Cerebellar cortex (tissue), 1 donor: Measurements from ENCODE around the gene PEX5L.
A peak's percentile ranks its signal among the peaks of the same experiment; 100 is the strongest.

Experiments used
- DNase-seq: peaks from one replicate; pipeline ENCODE4 v3.0.0-alpha.2; 2015; ENCODE audit warnings: low spot score

PEX5L gene

DNA sequence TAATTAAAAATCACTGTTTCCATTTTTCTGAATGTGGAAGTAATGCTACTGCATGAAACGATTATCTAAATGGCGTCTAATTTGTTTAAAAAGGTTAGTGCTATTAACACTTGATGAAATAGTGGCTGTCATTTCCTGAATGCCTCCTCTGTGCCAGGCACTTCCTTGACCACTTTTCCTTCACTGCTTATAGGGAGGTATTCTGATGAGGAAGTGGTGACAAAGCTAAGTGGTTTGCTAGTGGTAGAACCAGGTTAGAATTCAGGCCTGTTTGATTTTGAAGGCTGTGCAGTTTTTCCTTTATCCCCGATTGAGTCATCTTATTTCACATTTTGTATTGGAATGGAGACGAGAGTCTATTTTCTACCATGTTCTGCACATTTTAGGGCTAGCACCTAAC is 264.9 kb downstream of the PEX5L start:
- DNase-seq, result no peak

DNA sequence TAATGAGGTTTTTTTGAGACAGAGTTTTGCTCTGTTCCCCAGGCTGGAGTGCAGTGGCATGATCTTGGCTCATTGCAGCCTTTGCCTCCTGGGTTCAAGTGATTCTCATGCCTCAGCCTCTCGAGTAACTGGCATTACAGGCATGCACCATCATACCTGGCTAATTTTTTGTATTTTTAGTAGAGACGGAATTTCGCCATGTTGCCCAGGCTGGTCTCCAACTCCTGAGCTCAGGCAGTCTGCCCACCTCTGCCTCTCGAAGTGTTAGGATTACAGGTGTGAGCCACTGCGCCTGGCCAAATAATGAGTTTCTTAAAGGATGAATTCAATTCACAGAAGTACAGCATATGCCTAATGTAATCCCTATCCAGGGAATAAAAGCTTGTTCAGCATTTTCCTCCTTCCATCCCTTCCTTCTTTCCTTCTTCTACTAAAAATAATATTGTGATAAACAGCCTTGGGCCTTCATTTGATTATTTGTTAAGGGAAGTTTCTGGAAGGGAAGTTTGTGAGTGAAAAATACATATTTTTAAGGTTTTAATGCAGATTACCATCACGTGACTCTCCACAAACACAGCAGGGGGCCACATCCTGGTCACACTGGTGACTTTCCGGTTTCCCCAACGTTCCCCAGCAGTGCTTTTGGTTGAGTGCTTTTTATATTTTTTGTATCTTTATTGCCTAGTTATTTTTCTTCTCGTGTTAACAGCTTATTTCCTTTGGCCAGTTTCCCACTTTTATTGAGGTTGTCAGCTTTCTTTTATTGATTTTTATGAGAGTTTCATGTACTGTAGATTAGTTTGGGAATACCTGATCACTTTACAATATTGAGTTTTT is 267.1 kb downstream of the PEX5L start:
- DNase-seq, result no peak

DNA sequence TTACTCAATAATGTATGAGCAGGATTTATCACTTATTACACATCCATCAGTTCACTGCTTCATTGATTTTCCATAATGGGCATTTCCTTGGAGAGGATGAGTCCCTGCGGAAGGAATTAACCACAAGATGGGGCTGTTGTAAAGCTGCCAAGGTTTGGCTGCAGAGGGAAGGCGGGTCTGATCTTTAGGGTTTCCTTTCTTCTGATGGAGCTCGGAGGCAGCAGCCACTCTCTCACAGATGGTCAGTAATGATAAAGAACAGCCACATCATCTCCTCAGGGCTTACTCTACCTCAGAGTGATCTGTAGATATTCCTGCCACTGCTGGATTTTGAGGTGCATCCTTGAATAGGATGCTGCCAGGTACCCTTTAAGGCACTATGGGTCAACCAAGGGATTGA is 268.7 kb downstream of the PEX5L start:
- peak; percentile 41 for DNase-seq

DNA sequence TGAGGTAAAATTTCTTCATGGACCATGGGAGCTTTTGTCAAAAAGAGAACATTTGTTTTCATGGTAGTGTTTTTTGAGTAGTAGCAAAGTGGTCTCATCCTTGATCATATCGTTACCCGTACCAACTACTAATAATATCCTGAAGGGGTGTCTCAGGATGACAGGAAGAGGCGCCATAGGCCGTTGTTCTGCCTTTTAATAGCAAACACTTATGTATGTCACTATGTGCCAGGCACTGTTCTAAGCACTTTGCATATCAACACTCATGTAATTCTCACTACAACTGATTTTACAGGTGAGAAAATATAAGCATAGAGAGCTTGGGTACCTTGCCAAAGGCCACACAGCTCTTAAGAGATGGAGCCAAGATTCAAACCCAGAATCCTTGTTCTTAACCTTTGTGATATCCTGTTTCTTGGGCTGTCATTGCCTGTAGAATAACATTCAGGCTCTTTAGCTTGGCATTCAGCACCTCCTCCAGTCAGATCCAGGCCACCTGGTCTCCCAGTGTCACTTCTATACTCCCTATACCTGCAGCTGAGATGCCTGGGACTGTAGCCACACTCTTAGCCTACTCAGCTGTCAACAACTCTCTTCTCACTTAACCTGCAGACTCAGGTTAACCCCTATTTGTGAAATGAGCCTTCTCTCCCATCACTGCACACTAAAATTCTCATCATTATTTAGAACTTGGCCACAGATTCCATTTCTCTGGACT is 270.2 kb downstream of the PEX5L start:
- no peak for DNase-seq

DNA sequence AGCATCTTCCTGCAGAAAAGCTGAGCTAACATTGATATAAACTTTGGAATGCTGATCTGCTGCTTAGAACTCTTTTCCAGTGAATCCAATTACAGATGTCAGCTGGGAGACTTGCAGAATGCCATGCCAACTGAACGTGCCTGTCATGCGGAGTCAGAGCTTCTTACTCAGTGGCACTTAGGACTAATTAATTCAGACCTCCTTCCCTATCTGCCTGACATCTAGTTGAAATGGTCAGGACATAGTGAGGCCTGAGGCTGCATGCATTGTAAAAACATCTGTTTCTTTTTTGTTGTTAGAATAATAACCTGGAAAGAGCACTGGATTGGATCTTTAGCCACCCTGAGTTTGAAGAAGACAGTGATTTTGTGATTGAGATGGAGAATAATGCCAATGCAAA is 271.3 kb downstream of the PEX5L start:
- DNase-seq, result no peak

DNA sequence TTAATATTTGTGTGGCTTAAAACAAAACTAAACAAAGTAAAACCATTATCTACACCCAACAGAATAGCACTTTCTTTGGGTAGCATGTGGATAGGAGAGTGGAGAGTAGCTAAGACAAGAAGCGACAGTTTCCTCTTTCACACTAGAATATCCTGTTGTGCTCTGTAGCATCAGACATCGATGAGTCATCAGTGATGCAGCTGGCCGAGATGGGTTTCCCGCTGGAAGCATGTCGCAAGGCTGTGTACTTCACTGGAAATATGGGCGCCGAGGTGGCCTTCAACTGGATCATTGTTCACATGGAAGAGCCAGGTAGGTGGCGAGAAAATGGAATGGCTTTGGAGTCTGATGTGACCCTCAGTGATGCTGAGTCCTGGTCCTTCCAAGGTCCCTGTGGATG is 275.8 kb downstream of the PEX5L start:
- no peak for DNase-seq

DNA sequence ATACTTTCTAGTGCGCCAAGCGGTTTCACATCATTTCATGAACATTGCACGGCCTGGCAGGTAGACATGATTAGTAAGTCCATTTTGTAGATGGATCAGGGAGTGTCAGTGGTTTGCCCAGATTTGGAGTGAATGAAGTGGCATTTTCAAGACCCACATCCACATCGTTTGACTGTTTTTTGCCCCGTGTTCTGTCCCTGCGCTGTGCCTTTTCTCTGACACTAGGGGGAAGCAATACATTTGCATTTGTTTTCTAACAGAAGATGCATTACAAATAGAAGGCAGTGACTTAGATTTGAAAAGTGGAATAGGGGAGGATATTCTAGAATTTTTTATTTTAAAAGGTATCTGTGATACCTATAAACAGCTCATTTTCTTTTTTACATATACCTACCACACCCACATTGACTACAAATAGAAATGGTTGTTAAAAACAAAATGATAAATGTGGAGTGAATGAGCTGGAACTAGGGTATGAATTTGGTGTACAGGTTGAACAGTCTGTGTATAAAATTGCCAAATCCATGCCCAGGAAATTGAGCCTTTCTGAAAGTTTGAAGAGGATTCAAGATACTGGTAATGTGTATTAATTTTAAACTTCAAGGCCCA is 285.9 kb downstream of the PEX5L start:
- peak; percentile 25 for DNase-seq

DNA sequence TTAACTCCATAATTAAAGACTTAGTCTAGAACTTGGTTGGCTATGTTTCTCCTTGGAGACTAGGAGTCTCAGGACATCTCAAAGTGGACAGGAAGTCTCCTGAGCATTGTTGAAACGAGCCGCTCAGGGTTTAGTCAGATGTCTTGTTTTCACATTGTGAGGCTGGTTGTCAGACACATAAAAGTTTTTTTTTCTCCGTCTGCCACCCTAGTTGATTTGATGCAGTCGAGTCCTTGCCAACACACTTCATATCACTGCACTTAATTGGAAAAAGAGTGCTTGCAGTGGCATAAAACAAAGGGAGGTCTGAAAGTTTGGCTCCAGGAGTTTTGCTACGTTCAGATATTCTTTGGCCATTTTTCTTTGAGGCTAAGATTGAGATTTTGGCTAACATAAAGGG is 291.0 kb downstream of the PEX5L start:
- DNase-seq, result no peak

DNA sequence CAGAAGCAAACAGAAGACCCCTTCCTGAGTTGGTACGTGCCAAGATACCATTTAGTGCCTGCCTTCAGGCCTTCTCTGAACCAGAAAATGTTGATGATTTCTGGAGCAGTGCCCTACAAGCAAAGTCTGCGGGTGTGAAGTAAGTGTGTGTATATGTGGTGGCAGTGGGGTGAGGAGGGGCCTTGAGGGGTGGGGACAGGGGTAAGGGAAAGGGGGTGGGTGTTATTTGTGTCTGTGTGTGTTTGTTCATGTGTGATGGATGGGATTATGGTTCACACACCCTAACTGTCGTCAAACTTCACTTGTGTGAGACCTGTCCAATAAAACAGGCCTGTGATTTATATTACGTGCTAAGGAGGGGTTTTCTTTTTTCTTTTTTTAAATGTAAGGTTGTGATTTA is 291.7 kb downstream of the PEX5L start:
- no peak for DNase-seq
